OCI-LY7 (cell line): ENCODE measurements around the gene HMGB1. TPM values are rescaled to one million over a fixed set of nuclear protein-coding genes. Genes with fewer than 3 reads are reported as not detected.

Source experiments
- BruUV-seq: library from RNA; stranded (reverse); fragments of 400-500 nt; replicated peaks from 2 replicates; lab custom pipeline; 2021; lab: Mats Ljungman, UMichigan
- CTCF ChIA-PET: fragments of 300-600 bp; sonication (Branson Sonifier 250); formaldehyde crosslinking; loops from one replicate; lab custom pipeline; 2022; ENCODE audit warnings: antibody characterized with exemption; ENCODE audit not compliant: unreplicated experiment; lab: Charles Lee
- POLR2A ChIA-PET: fragments of 300-600 bp; sonication (Branson Sonifier 250); formaldehyde crosslinking; loops from one replicate; lab custom pipeline; 2022; ENCODE audit warnings: antibody characterized with exemption; lab: Charles Lee
- DNase-seq: peaks from one replicate; pipeline ENCODE4 v3.0.0-alpha.2; 2015; ENCODE audit warnings: low spot score
- H2AFZ ChIP-seq: fragments of 200-600 bp; sonication (generic), shearing (Covaris generic); 2 replicates; pipeline ENCODE4 v1.6.1; 2014; ENCODE audit warnings: mild to moderate bottlenecking, antibody characterized with exemption, low read length, moderate library complexity
- H3K27ac ChIP-seq: fragments of 200-600 bp; sonication (generic); 2 replicates; pipeline ENCODE4 v1.5.1; 2014; ENCODE audit warnings: mixed run types, low read depth, mild to moderate bottlenecking, moderate library complexity, low read length, inconsistent platforms; ENCODE audit not compliant: poor library complexity, severe bottlenecking
- H3K36me3 ChIP-seq: fragments of 200-600 bp; sonication (generic); 2 replicates; pipeline ENCODE4 v1.6.1; 2014; ENCODE audit warnings: mild to moderate bottlenecking, antibody characterized with exemption, low read length, moderate library complexity, mixed read lengths; ENCODE audit not compliant: insufficient read depth
- H3K4me1 ChIP-seq: fragments of 200-600 bp; sonication (generic); 2 replicates; pipeline ENCODE4 v1.5.1; 2014; ENCODE audit warnings: mild to moderate bottlenecking, low read length; ENCODE audit not compliant: insufficient read depth, poor library complexity, severe bottlenecking
- H3K4me2 ChIP-seq: fragments of 200-600 bp; sonication (generic); 2 replicates; pipeline ENCODE4 v1.6.1; 2014; ENCODE audit warnings: mild to moderate bottlenecking, low read length
- H3K4me3 ChIP-seq: fragments of 200-600 bp; sonication (generic); 2 replicates; pipeline ENCODE4 v1.5.1; 2014; ENCODE audit warnings: mild to moderate bottlenecking, low read depth, low read length; ENCODE audit not compliant: poor library complexity, severe bottlenecking
- H3K79me2 ChIP-seq: fragments of 200-600 bp; sonication (generic); 2 replicates; pipeline ENCODE4 v1.6.1; 2016; ENCODE audit warnings: low read depth, mild to moderate bottlenecking, low read length, moderate library complexity, mixed read lengths; ENCODE audit not compliant: insufficient read depth
- H3K9me2 ChIP-seq: fragments of 200-600 bp; sonication (generic); 2 replicates; pipeline ENCODE4 v1.6.1; 2016; ENCODE audit warnings: mild to moderate bottlenecking, low read length, mixed read lengths; ENCODE audit not compliant: insufficient read depth
- H3K9me3 ChIP-seq: fragments of 200-600 bp; sonication (generic); 2 replicates; pipeline ENCODE4 v1.6.1; 2014; ENCODE audit warnings: mild to moderate bottlenecking, mixed run types, low read length, mixed read lengths
- H4K20me1 ChIP-seq: fragments of 200-600 bp; sonication (generic); 2 replicates; pipeline ENCODE4 v1.6.1; 2014; ENCODE audit warnings: mild to moderate bottlenecking, antibody characterized with exemption, low read length, moderate library complexity, mixed read lengths; ENCODE audit not compliant: insufficient read depth
- EZH2phosphoT487 ChIP-seq: fragments of 200-600 bp; sonication (generic); IDR thresholded peaks from 2 replicates; pipeline ENCODE4 v1.6.1; 2018; ENCODE audit warnings: low read depth, borderline replicate concordance, mild to moderate bottlenecking, mixed run types, antibody characterized with exemption, low read length, moderate library complexity, mixed read lengths
- intact Hi-C: fragments of 100-400 bp; cut with micrococcal nuclease; formaldehyde crosslinking; loops from one replicate; pipeline ENCODE4 v1.10.0; 2022; ENCODE audit not compliant: unreplicated experiment
- total RNA-seq, 2 experiments: library from RNA; depleted of rRNA in 1 of 2; stranded (reverse); fragments of >200 nt in 1 of 2; shearing (Covaris generic) in 1 of 2; gene quantifications; 2 replicates each; pipeline ENCODE4 v1.2.3, GENCODE V29; 2014 to 2022
- TF ChIP-seq, protein P1 (sequence below): fragments of 200-600 bp; sonication (generic); conservative IDR thresholded peaks from 2 replicates; pipeline ENCODE4 v1.5.1; 2014; ENCODE audit warnings: mild to moderate bottlenecking, antibody characterized with exemption, low read length, moderate library complexity, mixed read lengths

Gene HMGB1
- total RNA-seq, 2 experiments from 2014 or later, result 1,114 to 1,288 TPM

- intact Hi-C loops, result loop anchor here (10.0 kb wide), 1 partner anchor 294 kb away; the partner anchor contains the start of gene ALOX5AP
- DNase-seq, result peak; percentile 69
- ChIA-PET POLR2A (interaction anchor here (0.7 to 16.4 kb wide), 12 partner anchors 12 to 190 kb away, joined by 3 to 235 read pairs (median 4); partner anchors contain the start of genes HMGB1 and UBE2L5), CTCF (interaction anchor here (3.9 kb wide), 1 partner anchor 66 kb away, joined by 17 read pairs; no protein-coding TSS in a partner anchor)
- Histone ChIP-seq H3K36me3 (peaks cover 6% of the 10 kb centered on the region), H3K9me2 (no peaks in the 10 kb centered on the region), H3K9me3 (peaks cover 18% of the 10 kb centered on the region; the same call in 1 of the 2 replicates), H2AFZ (peak overlapping the region; percentile 91), H4K20me1 (no peaks in the 10 kb centered on the region), H3K4me1 (peaks cover 84% of the 10 kb centered on the region), H3K27ac (peak overlapping the region; percentile 98), H3K4me2 (peak overlapping the region; percentile 92), H3K79me2 (peaks cover 11% of the 10 kb centered on the region), H3K4me3 (peak overlapping the region; percentile 12)
- TF ChIP-seq, protein P1, sequence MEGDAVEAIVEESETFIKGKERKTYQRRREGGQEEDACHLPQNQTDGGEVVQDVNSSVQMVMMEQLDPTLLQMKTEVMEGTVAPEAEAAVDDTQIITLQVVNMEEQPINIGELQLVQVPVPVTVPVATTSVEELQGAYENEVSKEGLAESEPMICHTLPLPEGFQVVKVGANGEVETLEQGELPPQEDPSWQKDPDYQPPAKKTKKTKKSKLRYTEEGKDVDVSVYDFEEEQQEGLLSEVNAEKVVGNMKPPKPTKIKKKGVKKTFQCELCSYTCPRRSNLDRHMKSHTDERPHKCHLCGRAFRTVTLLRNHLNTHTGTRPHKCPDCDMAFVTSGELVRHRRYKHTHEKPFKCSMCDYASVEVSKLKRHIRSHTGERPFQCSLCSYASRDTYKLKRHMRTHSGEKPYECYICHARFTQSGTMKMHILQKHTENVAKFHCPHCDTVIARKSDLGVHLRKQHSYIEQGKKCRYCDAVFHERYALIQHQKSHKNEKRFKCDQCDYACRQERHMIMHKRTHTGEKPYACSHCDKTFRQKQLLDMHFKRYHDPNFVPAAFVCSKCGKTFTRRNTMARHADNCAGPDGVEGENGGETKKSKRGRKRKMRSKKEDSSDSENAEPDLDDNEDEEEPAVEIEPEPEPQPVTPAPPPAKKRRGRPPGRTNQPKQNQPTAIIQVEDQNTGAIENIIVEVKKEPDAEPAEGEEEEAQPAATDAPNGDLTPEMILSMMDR, result no peak
- no peak for TF ChIP-seq EZH2phosphoT487
- BruUV-seq, result no TSS peak
These were observed 24.6 kb downstream of the HMGB1 start for GRCh38 chr13:30440910-30441703.

- CTCF ChIA-PET, result interaction anchor here (0.6 to 0.8 kb wide), 2 partner anchors 18 to 21 kb away, joined by 4 read pairs; no protein-coding TSS in a partner anchor
- TF ChIP-seq, protein P1, result no peak
- TF ChIP-seq EZH2phosphoT487, result no peak
- peak overlapping the region; percentile 2 for H3K4me3 ChIP-seq
- intact Hi-C loops, result no loop called here
- peaks cover 5% of the 10 kb centered on the region; the same call in 1 of the 2 replicates for H3K36me3 ChIP-seq
- BruUV-seq, result no TSS peak
- H3K4me1 ChIP-seq, result peaks cover 70% of the 10 kb centered on the region
- peak overlapping the region; percentile 98 for H3K27ac ChIP-seq
- H3K9me3 ChIP-seq, result peaks cover 18% of the 10 kb centered on the region; the same call in 1 of the 2 replicates
- peak; percentile 74 for DNase-seq
- POLR2A ChIA-PET, result interaction anchor here (0.9 to 16.4 kb wide), 7 partner anchors 9 to 66 kb away, joined by 3 to 235 read pairs (median 8); partner anchors contain the start of gene UBE2L5
- peak overlapping the region; percentile 46; the same call in 1 of the 2 replicates for H2AFZ ChIP-seq
- H3K4me2 ChIP-seq, result peak overlapping the region; percentile 37
- H3K9me2 ChIP-seq, result no peaks in the 10 kb centered on the region
- no peaks in the 10 kb centered on the region for H4K20me1 ChIP-seq
- H3K79me2 ChIP-seq, result no peaks in the 10 kb centered on the region; the same call in 1 of the 2 replicates
These were observed 27.4 kb downstream of the HMGB1 start for GRCh38 chr13:30438286-30438685.
